ENCODE data around the gene FLVCR2.

DNA sequence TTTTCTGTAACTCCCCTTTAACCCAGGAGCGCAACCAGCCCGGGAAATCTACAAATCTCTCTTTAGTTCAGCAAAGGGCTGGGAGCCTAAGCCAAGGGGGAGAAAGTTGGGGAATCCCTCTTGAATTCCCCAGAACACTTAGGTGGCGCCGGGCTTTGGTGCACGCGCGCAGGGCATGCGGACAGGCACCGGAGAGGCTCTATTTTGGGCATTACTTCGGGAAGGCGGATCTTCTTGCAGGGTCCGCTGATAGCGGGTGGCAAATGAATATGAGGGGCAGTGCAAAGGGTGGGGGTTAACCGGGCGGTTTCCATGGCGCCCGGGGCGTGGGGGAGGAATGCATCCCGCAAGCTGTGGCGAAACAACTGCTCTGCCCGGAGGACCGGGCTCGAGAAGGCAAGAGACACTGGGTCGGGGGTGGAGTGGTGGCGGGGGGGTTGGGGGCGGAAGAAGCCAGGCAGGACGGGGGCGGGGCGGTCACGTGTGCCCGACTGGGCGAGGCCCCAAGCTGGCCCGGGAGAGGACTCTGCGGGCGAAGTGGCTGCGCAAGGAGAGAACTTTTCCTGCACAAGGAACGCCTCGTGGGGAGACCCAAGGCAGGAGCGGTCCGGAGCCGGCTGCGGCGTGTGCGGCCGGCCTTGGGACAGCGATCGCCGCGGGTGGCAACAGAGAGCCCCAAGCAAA is at the start of gene FLVCR2:
- TF ChIP-seq POLR2A (IDR thresholded peaks at IDR 0.05), result peak; percentile 79 to 83
- TF ChIP-seq, protein P1, sequence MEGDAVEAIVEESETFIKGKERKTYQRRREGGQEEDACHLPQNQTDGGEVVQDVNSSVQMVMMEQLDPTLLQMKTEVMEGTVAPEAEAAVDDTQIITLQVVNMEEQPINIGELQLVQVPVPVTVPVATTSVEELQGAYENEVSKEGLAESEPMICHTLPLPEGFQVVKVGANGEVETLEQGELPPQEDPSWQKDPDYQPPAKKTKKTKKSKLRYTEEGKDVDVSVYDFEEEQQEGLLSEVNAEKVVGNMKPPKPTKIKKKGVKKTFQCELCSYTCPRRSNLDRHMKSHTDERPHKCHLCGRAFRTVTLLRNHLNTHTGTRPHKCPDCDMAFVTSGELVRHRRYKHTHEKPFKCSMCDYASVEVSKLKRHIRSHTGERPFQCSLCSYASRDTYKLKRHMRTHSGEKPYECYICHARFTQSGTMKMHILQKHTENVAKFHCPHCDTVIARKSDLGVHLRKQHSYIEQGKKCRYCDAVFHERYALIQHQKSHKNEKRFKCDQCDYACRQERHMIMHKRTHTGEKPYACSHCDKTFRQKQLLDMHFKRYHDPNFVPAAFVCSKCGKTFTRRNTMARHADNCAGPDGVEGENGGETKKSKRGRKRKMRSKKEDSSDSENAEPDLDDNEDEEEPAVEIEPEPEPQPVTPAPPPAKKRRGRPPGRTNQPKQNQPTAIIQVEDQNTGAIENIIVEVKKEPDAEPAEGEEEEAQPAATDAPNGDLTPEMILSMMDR (IDR thresholded peaks at IDR 0.05 in 4 of 5, conservative IDR thresholded peaks at IDR 0.05 in 1 of 5), result no peak

Measured in gastrocnemius medialis (tissue), 4 donors.